Breast epithelium (tissue), 4 donors: Measurements from ENCODE around the gene FUBP3. TPM values are rescaled to one million over a fixed set of nuclear protein-coding genes. Genes with fewer than 3 reads are reported as not detected.

Experiments
- DNase-seq, 2 donors: peaks; one replicate each; pipeline ENCODE4 v3.0.0-alpha.2; 2019; ENCODE audit warnings: low spot score in 2 of 2
- H3K27ac ChIP-seq, 2 donors: fragments of 200-600 bp; sonication (generic) in 1 of 2; one replicate each; pipeline ENCODE4 v1.5.1; 2016 to 2019; ENCODE audit warnings: mild to moderate bottlenecking in 1 of 2
- H3K27me3 ChIP-seq, 2 donors: fragments of 200-600 bp; sonication (generic) in 1 of 2; one replicate each; pipeline versions ENCODE4 v1.5.1 to v1.6.0; 2017 to 2019; ENCODE audit warnings: control low read depth in 1 of 2, mild to moderate bottlenecking in 1 of 2
- H3K36me3 ChIP-seq: fragments of 200-600 bp; one replicate; pipeline ENCODE4 v1.5.1; 2019
- H3K4me1 ChIP-seq, 2 donors: fragments of 200-600 bp; sonication (generic); one replicate each; pipeline ENCODE4 v1.5.1; 2016 to 2019; ENCODE audit warnings: control low read depth in 1 of 2
- H3K4me3 ChIP-seq, 3 donors: fragments of 200-600 bp; sonication (generic); 1 replicate in 2 of 3; 2 replicates in 1 of 3; pipeline ENCODE4 v1.5.1; 2016 to 2019; ENCODE audit warnings: mild to moderate bottlenecking in 3 of 3, moderate library complexity in 2 of 3
- H3K9me3 ChIP-seq, 2 donors: fragments of 200-600 bp; sonication (generic) in 1 of 2; one replicate each; pipeline ENCODE4 v1.5.1; 2016 to 2019; ENCODE audit warnings: control low read depth in 1 of 2
- CTCF ChIP-seq, 3 donors: fragments of 450-650 bp; IDR thresholded peaks; one replicate each; pipeline ENCODE4 v1.5.1; 2016 to 2017; ENCODE audit warnings: antibody characterized with exemption in 3 of 3, mild to moderate bottlenecking in 3 of 3, moderate library complexity in 3 of 3
- POLR2A ChIP-seq: fragments of 450-650 bp; IDR thresholded peaks from one replicate; pipeline ENCODE4 v1.6.1; 2016; ENCODE audit warnings: antibody characterized with exemption, mild to moderate bottlenecking, moderate library complexity
- POLR2AphosphoS5 ChIP-seq, 3 donors: sonication (generic); formaldehyde crosslinking; IDR thresholded peaks; one replicate each; pipeline ENCODE4 v1.6.1; 2017; ENCODE audit warnings: antibody characterized with exemption in 3 of 3
- intact Hi-C: fragments of 100-400 bp; cut with DNase I; formaldehyde crosslinking; loops from one replicate; pipeline ENCODE4 v1.15.1; 2023; ENCODE audit warnings: low total_unique reads
- total RNA-seq, 3 donors: library from RNA; depleted of rRNA; stranded (reverse); fragments of >200 nt; gene quantifications; one replicate each; pipeline ENCODE4 v1.1.0, GENCODE V29; 2016

Gene FUBP3
- total RNA-seq, 3 donors from 2014 or later: 36.6 to 42.6 (median 38.7) TPM

- peaks cover 5 to 34% of the 10 kb centered on the region in 2 donors for H3K27me3 ChIP-seq
- peaks cover 5 to 10% of the 10 kb centered on the region in 2 donors for H3K4me1 ChIP-seq
- no peak overlapping the region for H3K27ac ChIP-seq
- TF ChIP-seq POLR2AphosphoS5 (IDR thresholded peaks at IDR 0.05) (no peak), CTCF (IDR thresholded peaks at IDR 0.05) (no peak), POLR2A (no peak)
- DNase-seq: no peak
- H3K9me3 ChIP-seq: no peaks in the 10 kb centered on the region
- intact Hi-C loops: no loop called here
- H3K36me3 ChIP-seq: no peaks in the 10 kb centered on the region
- H3K4me3 ChIP-seq: no peak overlapping the region
These were observed 90.6 kb downstream of the FUBP3 start for GRCh38 chr9:130669965-130670364.

GRCh38 chr9:130670644-130671043 is 91.3 kb downstream of the FUBP3 start:
- no peak for DNase-seq
- no peak overlapping the region for H3K27ac ChIP-seq
- peaks cover 3% of the 10 kb centered on the region in 2 donors for H3K4me1 ChIP-seq
- no peak for TF ChIP-seq POLR2A
- TF ChIP-seq POLR2AphosphoS5 (IDR thresholded peaks at IDR 0.05): no peak
- TF ChIP-seq CTCF (IDR thresholded peaks at IDR 0.05): no peak
- H3K36me3 ChIP-seq: no peaks in the 10 kb centered on the region
- H3K4me3 ChIP-seq: no peak overlapping the region
- intact Hi-C loops: no loop called here
- H3K27me3 ChIP-seq: peaks cover 4 to 27% of the 10 kb centered on the region in 2 donors
- H3K9me3 ChIP-seq: no peaks in the 10 kb centered on the region

- H3K4me1 ChIP-seq: no peaks in the 10 kb centered on the region
- H3K27me3 ChIP-seq: peaks cover 0 to 9% of the 10 kb centered on the region in 2 donors
- TF ChIP-seq POLR2A: no peak
- TF ChIP-seq POLR2AphosphoS5 (IDR thresholded peaks at IDR 0.05): no peak
- no peak for TF ChIP-seq CTCF (IDR thresholded peaks at IDR 0.05)
- H3K36me3 ChIP-seq: no peaks in the 10 kb centered on the region
- no peak overlapping the region for H3K27ac ChIP-seq
- H3K9me3 ChIP-seq: no peaks in the 10 kb centered on the region
- no peak for DNase-seq
- H3K4me3 ChIP-seq: no peak overlapping the region
- intact Hi-C loops: no loop called here
These were observed 93.1 kb downstream of the FUBP3 start for GRCh38 chr9:130672466-130672865.

- intact Hi-C loops: no loop called here
- Histone ChIP-seq H3K9me3 (no peaks in the 10 kb centered on the region), H3K27me3 (peaks cover 0 to 3% of the 10 kb centered on the region in 2 donors), H3K27ac (no peak overlapping the region), H3K36me3 (no peaks in the 10 kb centered on the region), H3K4me3 (no peak overlapping the region), H3K4me1 (no peaks in the 10 kb centered on the region)
- DNase-seq: no peak
- TF ChIP-seq POLR2AphosphoS5 (IDR thresholded peaks at IDR 0.05): no peak
- TF ChIP-seq CTCF (IDR thresholded peaks at IDR 0.05): no peak
- no peak for TF ChIP-seq POLR2A
These were observed 93.7 kb downstream of the FUBP3 start for GRCh38 chr9:130672933-130673615.

- no peak overlapping the region for H3K4me3 ChIP-seq
- no peaks in the 10 kb centered on the region for H3K36me3 ChIP-seq
- DNase-seq: no peak
- H3K27ac ChIP-seq: no peak overlapping the region
- H3K4me1 ChIP-seq: no peaks in the 10 kb centered on the region
- H3K27me3 ChIP-seq: no peaks in the 10 kb centered on the region
- no peak for TF ChIP-seq CTCF (IDR thresholded peaks at IDR 0.05)
- no peak for TF ChIP-seq POLR2A
- TF ChIP-seq POLR2AphosphoS5 (IDR thresholded peaks at IDR 0.05): no peak
- intact Hi-C loops: no loop called here
- no peaks in the 10 kb centered on the region for H3K9me3 ChIP-seq
These were observed 96.0 kb downstream of the FUBP3 start for GRCh38 chr9:130675396-130675795.
